KOPT-K1 (cell line): ENCODE measurements around the gene CRYGN.
A peak's percentile ranks its signal among the peaks of the same experiment; 100 is the strongest.

ENCODE experiments used
- H3K27ac ChIP-seq: fragments of 200-600 bp; sonication (generic); 2 replicates; pipeline ENCODE4 v1.5.1; 2016; ENCODE audit warnings: antibody characterized with exemption, mild to moderate bottlenecking, low read depth, low read length; ENCODE audit not compliant: poor library complexity, severe bottlenecking
- H3K36me3 ChIP-seq: fragments of 200-600 bp; sonication (generic); 2 replicates; pipeline ENCODE4 v1.5.1; 2017; ENCODE audit warnings: antibody characterized with exemption, mild to moderate bottlenecking, low read length, moderate library complexity; ENCODE audit not compliant: insufficient read depth
- H3K9me3 ChIP-seq: fragments of 200-600 bp; sonication (generic); 2 replicates; pipeline ENCODE4 v1.5.1; 2017; ENCODE audit warnings: antibody characterized with exemption, low read length, mild to moderate bottlenecking; ENCODE audit not compliant: insufficient read depth, poor library complexity, severe bottlenecking

Gene CRYGN

GRCh38 chr7:151437159-151437553 lies 2.8 kb downstream of the CRYGN start:
- no peaks in the 10 kb centered on the region for H3K36me3 ChIP-seq
- H3K27ac ChIP-seq = no peak overlapping the region
- H3K9me3 ChIP-seq = no peaks in the 10 kb centered on the region

- H3K36me3 ChIP-seq = no peaks in the 10 kb centered on the region
- no peaks in the 10 kb centered on the region for H3K9me3 ChIP-seq
- no peak overlapping the region for H3K27ac ChIP-seq
These were observed 3.3 kb downstream of the CRYGN start for GRCh38 chr7:151436446-151437158.

- peak overlapping the region; percentile 2 for H3K27ac ChIP-seq
- no peaks in the 10 kb centered on the region for H3K36me3 ChIP-seq
- no peaks in the 10 kb centered on the region for H3K9me3 ChIP-seq
These were observed 4.0 kb downstream of the CRYGN start for GRCh38 chr7:151435971-151436370.

GRCh38 chr7:151435103-151435916 lies 4.6 kb downstream of the CRYGN start:
- Histone ChIP-seq H3K27ac (peak overlapping the region; percentile 2), H3K9me3 (no peaks in the 10 kb centered on the region), H3K36me3 (no peaks in the 10 kb centered on the region)

GRCh38 chr7:151434549-151434948 lies 5.4 kb downstream of the CRYGN start:
- Histone ChIP-seq H3K9me3 (no peaks in the 10 kb centered on the region), H3K27ac (no peak overlapping the region), H3K36me3 (no peaks in the 10 kb centered on the region)

- Histone ChIP-seq H3K36me3 (no peaks in the 10 kb centered on the region), H3K27ac (peak overlapping the region; percentile 85), H3K9me3 (no peaks in the 10 kb centered on the region)
These were observed 6.1 kb downstream of the CRYGN start for GRCh38 chr7:151433721-151434400.

- no peaks in the 10 kb centered on the region for H3K36me3 ChIP-seq
- H3K27ac ChIP-seq = peak overlapping the region; percentile 85
- no peaks in the 10 kb centered on the region for H3K9me3 ChIP-seq
These were observed 7.1 kb downstream of the CRYGN start for GRCh38 chr7:151432658-151433521.

- Histone ChIP-seq H3K27ac (peak overlapping the region; percentile 85), H3K36me3 (no peaks in the 10 kb centered on the region), H3K9me3 (no peaks in the 10 kb centered on the region)
These were observed 8.1 kb downstream of the CRYGN start for GRCh38 chr7:151431768-151432311.

- no peaks in the 10 kb centered on the region for H3K9me3 ChIP-seq
- no peaks in the 10 kb centered on the region for H3K36me3 ChIP-seq
- H3K27ac ChIP-seq = no peak overlapping the region
These were observed 8.6 kb downstream of the CRYGN start for GRCh38 chr7:151431281-151431767.

GRCh38 chr7:151430391-151431205 lies 9.3 kb downstream of the CRYGN start:
- H3K36me3 ChIP-seq = no peaks in the 10 kb centered on the region

GRCh38 chr7:151429560-151430331 lies 10.2 kb downstream of the CRYGN start:
- H3K9me3 ChIP-seq = no peaks in the 10 kb centered on the region
- H3K27ac ChIP-seq = peak overlapping the region; percentile 66
- H3K36me3 ChIP-seq = no peaks in the 10 kb centered on the region

More at GRCh38 chr7:151430391-151431205, 9.3 kb downstream of the CRYGN start:
- H3K9me3 ChIP-seq = no peaks in the 10 kb centered on the region
- H3K27ac ChIP-seq = peak overlapping the region; percentile 66

GRCh38 chr7:151429237-151429559 lies 10.7 kb downstream of the CRYGN start:
- Histone ChIP-seq H3K27ac (peak overlapping the region; percentile 66), H3K9me3 (no peaks in the 10 kb centered on the region), H3K36me3 (no peaks in the 10 kb centered on the region)
